NCI-H1694 (cell line): ENCODE results near the gene APBB2.
"Not testable (repeated sequence)": the region's sequence is repeated elsewhere in the genome, so short reads cannot be mapped to it uniquely, and the experiment has no call there.

Experiments used
- DNase-seq: peaks from one replicate; lab custom pipeline; 2025; lab: John Stamatoyannopoulos, UW

APBB2 gene

DNA sequence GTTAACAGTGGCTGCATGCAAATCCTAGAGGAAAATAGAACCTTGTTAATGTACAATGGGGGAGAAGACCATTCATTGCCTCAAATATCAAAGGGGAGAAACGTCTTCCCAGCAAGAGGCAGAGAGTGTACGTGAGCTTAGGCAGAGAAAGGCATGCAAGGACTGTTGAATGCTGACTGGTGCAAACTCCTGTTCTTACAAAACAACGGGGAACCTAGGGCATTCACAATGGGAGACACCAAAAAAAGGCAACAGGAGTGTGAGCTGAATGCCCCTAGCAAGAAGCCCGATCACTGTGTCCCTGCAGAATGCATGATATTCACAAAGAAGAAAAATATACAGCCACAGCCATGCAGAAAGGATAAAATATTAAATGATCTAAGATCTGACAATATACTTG, 279.7 kb downstream of the APBB2 start:
- no peak for DNase-seq

DNA sequence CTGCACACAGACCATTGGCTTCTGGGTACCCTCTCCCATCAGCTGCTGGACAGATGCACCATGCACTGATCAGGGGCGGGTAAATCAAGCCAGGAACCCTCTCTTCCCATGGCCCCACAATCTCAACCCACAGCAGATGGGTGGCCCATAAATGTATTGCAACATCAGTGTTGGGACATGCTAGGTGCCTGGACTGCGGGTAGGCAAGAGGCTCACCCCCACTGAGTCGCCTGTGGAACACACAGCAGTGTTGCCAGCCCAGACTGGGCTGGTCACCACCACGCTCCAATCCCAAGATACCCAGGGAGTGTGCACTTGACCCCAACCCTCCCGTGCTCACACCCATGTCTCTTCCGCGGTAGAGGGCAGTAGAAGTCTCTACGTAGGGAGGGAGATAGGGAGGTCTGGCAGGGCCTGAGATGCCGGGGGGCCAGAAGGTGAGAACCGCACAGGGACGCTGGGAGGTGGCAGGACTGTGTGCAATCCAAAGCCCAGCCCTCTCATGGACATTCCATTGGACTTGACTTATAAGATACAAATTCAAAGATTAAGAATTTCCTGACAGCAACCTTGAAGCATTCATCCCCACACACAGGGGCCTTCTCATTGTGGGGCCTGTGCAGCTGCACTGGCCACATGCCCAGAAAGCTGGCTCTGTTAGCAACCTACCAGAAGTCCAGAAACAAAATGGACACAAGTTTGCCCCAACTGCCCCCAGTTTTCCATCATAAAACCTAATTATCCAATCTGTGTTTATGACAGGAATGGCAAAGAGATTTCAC, 280.9 kb downstream of the APBB2 start:
- no peak for DNase-seq

DNA sequence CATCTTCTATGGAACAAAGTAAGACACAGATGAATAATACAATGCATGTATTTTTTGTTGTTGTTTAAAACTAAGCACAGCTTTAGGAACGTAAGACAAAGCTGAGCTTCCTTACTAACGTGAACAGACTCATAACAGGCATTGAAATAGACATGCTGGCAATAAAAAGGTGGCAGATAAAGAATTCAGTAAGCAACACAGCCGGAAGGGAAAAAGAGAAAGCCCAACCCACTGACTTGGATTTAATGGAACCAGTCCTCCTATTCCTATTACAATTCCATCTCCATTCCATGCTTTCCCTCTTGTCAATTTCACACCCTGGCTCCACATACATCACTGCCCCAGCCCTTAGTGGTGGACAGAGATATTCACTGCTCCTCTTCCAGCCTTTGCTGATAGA, 282.5 kb downstream of the APBB2 start:
- no peak for DNase-seq

DNA sequence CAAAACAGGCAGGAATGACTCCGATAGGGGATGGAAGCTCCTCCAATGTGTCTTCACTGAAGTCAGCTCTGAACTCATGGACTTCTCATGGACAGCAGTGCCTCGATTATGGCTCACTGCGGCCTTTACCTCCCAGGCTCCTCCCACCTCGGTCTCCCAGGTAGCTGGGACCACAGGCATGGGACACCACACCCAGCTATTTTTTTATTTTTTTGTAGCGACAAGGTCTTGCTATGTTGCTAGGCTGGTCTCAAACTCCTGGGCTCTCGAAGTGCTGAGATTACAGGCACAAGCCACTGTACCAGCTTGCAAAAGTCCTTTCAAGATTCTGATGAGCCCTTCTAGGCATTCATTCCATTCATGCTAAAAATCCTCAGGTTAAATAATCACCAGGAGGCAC, 283.1 kb downstream of the APBB2 start:
- no peak for DNase-seq

DNA sequence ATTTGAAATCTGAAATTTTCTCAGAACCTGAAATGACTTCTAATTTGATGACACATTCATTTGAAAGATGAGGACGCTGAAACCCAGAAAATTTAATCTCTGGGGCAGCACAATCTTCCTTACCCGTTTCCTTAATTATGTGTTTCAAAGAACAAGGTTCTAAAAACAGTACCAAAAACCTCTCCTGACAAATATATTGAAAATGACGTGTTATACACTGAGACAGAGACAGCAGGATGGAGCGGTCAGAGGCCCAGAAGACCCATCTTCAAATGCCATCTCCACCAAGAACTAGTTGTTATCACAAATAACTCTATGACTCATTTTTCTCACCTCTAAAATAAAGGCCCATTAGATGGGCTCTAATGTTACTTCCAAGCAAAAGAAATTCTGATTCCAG, 287.3 kb downstream of the APBB2 start:
- no peak for DNase-seq

DNA sequence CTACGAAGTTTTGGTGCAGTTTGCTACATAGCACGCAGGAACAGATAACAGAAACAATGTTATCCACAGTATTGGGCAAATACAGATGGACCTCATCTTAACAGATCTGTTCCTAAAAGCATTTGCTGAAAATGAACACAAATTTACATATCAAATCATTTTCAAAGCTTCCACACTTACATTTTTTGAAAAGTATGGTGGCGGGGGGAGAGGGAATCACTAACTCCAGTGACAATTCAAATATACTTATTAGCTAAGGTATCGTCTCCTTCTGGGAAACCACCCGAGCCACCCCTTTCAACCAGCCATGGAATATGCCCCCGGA, 289.6 kb downstream of the APBB2 start:
- DNase-seq = no peak

DNA sequence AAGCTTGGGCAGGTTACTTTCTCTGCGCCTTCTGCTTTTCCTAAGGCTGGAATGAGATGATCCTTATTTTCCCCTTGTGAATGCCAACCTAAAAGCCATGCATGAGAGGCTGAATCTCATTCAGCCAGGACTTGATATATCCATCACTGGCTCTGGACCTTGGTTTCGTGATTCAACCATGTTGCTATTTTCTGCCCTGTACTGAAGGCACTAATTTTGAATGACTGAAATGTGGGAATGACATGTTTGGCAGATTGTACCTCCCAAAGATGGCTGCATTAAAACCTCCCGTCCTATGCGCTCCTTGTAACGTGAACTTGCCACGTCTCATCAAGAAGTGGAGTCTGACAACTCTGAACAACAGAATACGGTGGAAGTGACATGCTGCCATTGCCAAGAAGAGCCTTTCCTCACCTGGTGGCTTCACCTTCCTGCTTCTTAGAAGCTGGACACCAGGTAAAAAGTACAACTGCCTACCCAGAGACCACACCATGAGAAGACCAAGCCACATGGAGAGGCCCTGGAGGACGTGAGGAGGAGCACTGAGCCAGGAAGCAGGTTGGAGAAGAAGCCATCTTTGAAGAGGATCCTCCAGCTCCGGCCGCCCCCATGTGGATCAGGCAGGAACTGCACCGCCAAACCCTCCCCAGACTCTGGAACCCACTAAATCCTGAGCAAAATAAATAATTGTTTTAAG, 290.1 kb downstream of the APBB2 start:
- DNase-seq = peak; percentile 58

DNA sequence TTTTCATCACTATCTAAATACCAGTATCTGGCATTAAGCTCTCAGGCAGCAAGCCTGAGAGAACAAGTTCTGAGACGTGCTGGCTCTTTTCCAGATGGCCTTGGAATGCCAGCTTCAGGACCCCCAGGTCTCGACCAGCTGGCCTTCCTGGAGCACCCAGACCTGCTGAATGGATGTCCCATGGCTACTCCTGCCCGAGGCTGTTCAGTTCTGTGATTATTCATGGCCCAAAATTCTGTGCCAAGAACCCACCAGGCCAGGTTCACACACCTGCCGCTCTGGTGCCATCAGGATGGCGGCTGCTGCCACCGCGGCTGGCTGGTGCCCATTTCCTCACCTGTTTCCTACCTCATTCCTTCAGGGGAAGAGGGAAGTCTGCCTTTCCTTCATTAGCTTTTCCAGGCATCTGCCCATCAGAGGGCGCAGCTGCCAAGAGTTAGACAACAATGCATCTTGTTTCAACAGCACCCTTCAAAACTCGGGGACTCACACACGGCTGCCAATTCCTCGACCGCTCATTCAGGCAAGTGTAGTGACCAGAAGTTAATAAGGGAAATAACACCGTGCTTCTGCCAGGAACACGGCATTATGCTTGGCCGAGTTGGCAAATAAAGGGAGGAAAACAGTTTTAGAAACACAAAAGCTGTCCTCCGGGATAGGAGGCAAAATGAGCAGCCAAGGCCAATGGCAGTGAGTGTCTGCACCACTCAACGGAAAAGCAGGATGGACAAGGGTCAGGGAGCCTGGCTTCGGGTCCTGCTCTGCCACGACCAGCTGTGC, 290.8 kb downstream of the APBB2 start:
- no peak for DNase-seq

DNA sequence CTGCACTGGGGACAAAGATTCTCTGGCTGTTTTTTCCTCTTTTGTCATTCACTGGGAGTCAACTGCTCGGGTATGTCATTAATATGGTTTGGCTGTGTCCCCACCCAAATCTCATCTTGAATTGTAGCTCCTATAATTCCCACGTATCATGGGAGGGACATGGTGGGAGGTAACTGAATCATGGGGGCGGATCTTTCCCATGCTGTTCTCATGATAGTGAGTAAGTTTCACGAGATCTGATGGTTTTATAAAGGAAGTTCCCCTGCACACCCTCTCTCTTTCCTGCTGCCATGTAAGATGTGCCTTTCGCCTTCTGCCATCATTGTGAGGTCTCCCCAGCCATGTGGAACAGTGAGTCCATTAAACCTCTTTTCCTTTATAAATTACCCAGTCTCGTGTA, 294.4 kb downstream of the APBB2 start:
- not testable (repeated sequence) for DNase-seq

DNA sequence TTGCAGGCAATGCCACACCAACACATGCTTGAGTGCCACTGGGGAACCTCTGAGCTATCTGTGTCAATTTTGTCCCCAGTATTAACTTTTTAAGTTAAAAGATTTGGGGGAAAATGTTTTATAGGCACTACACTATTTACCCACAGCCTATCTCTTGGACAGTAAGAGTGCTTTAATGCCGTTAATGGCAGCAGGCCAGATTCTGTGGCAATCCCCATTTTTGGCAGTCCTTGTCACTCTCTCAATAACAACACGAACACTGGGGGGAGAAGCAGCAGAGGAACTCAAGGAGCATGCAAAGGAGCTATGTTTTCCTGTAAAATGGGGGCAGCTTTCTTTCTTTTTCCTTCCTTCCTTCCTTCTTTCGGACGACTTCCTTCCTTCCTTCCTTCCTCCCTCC, 296.0 kb downstream of the APBB2 start:
- no peak for DNase-seq

DNA sequence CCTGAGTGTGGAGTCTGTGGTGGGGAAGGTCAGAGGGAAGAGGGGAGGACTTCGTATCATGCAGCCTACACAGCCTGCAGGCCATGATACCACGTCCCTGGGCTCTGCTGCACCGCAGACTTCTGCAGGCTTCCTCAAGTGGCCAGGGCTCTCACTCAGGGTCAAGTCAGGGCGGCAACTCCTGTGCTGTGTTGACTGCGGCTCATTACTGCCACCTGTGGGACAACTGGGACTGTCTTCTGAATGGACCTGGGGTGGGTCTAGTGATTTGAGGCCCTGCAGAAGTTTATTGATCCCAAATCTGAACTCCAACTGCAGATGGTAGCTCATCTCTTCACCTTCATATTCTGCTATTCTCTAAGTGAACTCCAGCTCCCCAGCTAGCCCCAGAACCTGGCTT, 297.5 kb downstream of the APBB2 start:
- DNase-seq = no peak

DNA sequence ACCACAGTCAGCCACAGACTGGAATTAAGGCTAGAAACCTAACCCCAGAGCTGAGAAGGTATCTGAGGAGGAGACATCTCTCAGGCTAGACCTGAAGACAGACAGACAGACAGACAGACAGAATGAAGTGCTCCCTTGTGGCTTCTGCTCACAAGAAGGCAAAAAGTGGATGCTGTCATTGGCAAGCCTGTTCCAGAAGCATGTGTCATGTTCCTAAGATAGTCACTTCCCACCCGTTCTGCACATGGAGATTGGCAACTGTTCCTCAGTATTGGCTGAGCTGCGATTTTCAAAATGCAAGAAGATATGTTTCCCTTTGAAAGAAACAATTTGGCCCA, 298.2 kb downstream of the APBB2 start:
- DNase-seq = no peak

DNA sequence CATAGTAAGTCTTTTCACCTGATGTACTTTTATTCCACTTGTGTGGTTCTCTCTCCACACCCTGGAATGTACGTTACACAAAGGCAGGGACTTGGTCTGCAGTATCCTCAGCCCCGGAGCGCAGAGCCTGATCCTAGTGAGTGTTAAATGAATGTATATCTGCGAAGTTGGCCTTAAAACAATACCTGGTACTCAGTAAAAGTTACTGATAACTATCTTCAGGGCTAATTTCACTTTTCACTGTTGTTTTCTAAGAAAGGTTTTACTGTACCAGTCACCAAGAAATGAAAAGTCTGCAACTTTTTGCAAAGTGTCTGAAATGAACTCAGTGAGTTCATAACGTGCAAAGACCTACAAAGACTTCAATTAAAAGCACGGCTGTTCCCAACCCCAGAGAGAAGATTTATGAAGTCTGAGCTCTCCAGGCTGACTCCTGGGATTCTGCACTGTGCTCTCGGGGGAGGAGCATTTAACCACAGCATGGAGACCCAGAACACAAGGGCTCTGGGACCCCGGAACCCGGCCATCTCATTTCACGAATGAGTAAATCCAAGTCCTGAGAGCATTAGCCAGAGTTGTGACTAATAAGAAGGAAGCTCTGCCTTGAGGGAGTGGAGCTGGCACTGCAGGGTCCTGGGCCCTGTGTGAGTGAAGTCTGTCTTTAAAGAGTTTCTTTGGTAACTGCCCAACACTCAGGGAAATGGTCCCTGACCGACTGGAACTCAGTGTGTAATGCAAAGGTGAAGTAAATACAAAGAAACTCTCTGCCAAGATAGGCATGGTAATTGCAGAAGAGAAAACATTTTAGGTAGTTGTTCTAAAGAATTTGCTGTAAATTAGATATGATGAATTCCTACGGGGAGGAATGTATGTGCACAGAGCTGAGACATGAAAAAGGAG, 298.8 kb downstream of the APBB2 start:
- no peak for DNase-seq

DNA sequence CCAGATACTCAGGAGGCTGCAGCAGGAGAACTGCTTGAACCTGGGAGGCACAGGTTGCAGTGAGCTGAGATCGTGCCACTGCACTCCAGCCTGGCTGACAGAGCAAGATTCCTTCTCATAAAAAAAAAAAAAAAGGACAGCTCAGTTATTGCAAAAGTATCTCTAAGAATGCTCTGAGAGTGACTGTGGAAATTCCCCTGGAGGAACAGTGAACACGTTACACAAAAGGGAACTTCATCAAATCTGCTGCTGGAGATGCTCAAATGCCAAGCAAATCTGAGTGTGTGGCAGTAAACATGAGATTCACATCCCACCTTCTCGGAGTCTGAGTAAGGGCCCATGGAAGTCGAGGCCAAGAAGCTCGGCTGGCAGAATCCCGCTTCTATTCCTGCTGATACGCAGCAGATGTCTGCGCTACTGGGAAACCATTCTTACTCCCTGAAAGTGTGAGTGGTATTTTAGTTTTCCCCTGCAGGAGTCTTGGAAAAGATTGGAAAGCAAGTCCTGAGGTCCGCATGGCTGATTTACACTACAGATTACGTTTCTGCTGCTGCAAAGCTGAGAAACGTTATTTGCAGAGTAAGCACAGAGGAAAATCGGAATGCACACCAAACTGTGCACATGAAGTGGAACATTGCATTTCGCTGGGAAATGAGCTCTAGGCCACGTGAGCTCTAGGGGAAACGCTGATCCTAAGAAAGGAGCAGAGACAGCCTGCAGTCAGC, 301.7 kb downstream of the APBB2 start:
- DNase-seq = no peak

DNA sequence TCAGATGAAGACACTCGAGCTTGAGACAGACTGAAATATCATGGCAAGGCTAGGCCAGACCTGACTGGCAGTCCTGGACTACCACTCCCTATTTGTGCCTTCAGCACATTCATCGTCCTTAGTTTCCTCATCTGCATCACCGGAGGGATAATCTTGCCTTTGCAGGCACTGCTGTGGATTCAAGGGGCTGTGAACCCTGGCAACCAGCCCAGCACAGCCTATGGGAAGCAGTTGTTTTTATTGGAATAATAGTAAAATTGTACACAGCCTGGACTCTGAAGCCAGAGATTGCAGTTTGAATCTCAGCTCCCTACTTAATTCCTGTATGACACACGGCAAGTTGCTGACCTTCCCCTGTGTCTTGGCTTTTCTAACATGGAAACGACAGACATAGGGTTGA, 303.6 kb downstream of the APBB2 start:
- no peak for DNase-seq

DNA sequence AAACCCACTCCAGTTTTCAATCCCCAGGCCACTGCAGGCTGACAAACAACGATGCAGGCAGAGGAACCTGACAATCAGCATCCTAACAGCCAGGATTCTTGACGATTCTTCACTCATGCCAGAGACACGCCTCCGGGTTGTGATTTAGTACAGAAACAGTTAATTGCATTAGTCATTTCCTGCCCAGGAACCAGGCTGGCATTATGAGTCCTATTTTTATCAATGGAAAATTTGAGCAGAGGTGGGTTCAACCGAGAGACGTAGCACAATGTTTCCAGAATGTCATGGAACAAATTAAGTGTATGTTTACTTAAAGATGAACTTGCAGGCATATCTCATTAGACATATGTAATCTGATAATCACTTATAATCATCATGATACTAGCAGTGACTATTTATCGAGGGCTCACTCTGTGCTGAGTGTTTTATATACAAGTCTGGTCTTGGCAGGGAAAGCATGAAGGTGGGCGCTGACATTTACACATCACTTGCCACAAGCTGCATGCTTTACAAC, 304.9 kb downstream of the APBB2 start:
- DNase-seq = no peak

DNA sequence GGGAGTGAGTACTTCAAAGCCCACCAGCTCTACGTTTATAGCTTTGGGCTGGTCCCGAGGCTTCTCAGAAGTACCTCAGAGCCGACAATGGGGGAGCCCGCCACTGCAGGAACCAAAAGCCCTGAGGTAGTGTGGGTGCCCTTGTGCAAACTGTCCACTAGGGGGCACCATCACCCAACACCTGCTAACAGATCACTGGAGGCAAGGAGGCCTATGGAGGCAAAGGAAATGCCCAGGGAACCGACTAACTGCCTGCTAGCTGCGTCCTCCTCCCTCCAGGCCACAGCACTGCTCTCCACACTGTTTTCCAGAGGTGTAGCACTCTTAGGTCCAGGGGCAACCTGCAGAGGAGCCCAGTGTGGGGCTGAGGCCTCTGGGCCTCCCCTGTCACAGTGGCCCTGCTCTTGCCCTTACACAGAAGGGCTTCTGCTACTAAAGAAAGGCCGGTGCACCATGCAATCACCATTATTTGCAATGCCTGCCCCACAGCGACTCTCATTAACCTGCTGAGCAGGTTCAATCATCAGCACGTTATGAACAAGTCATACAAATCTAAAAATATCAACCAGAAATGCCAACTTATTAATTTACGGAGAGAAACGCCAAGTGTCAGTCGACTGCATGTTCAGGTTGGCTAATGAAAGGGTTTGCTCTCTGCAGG, 305.5 kb downstream of the APBB2 start:
- DNase-seq = peak; percentile 61

DNA sequence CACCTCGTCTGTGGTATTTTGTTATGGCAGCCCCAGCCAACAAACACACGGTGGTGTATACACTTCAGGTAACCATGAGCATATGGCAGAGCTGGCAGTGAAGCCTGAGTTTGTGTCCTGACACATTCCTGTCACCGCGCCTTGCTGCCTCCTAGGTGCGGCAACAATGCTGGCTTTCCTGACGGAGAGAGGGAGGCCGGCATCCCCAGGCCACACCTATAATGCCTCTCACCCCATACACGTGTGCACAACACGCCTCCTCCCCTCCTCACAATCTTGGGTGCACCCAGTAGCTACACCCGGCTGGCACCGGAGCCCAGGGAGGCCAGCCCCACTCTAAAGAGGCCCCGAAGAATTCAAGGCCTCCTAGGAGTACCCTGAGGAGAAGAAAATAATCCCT, 306.0 kb downstream of the APBB2 start:
- no peak for DNase-seq

DNA sequence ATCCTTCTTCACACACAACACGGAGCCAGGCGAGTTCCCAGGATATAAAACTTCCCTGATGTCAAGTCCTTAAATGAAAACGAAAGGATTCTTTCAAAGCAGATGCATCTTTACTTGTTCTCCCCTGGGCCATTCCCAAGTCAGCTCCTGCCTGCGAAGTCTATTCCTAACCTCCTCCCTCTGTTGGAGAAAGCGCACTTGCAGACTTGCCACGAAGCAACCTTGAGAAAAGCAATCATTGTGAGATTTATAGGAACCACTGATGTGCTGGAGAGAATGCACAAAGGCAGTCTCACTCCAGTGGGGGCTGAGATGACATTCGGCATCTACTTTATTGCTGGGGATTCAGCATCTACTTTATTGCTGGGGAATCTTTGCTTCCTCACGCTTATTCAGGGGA, 308.9 kb downstream of the APBB2 start:
- DNase-seq = no peak

DNA sequence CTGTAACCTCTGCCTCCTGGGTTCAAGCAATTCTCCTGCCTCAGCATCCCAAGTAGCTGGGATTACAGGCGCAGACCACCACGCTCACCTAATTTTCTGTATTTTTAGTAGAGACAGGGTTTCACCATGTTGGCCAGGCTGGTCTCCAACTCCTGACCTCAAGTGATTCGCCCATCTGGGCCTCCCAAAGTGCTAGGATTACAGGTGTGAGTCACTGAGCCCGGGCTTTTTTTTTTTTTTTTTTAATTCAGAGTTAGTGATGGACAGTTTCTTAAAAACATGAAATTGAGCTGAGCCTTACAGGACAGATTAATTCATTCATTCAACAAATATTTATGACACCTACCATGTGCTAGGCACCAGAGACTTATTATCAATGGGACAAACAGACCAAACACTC, 313.8 kb downstream of the APBB2 start:
- not testable (repeated sequence) for DNase-seq
